Measurements from ENCODE around the gene RBFOX2. TPM values are rescaled to one million over a fixed set of nuclear protein-coding genes. Genes with fewer than 3 reads are reported as not detected.

RBFOX2 gene
- total and polyA plus RNA-seq, 11 donors = 31.0 to 102 (median 84.0) TPM

GRCh38 chr22:35978889-35979288, 49.7 kb downstream of the RBFOX2 start:
- Histone ChIP-seq H3K36me3 (no peaks in the 10 kb centered on the region), H3K9me3 (no peaks in the 10 kb centered on the region), H3K4me1 (peaks cover 0 to 54% (median 21%) of the 10 kb centered on the region in 12 donors), H3K27ac (no peak overlapping the region), H3K27me3 (no peaks in the 10 kb centered on the region), H3K4me3 (no peak overlapping the region)
- intact Hi-C loops (cut with DNase I) = loop anchor here in 2 of 10 donors (10.0 kb wide), 1 partner anchor 46 kb away; the partner anchor contains the start of gene RBFOX2 (in 2 of the 2)
- WGBS, 4 donors = 88 to 91% (median 89%) methylated on average over 5 of the region's 5 CpGs
- TF ChIP-seq CTCF (IDR thresholded peaks at IDR 0.05) (no peak), POLR2A (IDR thresholded peaks at IDR 0.05) (no peak)
- ATAC-seq (no peak), DNase-seq (no peak)

DNA sequence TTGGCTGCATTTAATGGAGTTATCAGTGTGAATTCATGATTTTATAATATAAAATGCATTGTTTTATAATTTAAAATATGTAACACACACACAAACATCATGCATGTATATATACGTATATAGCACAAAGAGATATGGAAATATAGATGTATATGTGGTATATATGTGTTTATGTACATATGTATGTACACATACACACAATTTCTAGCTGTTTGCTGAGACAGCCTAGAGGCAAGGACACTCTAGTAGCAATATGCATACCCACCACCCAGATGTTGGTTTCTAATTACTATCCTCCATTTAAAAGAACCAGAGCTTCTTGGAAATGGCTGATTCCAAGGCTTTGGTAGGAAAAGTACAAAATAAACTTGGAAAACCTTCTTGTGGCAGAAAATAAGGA, 50.4 kb downstream of the RBFOX2 start:
- 96 to 100% (median 96%) methylated on average over 1 of the region's 1 CpG for WGBS, 4 donors
- DNase-seq (no peak), ATAC-seq (no peak)
- Histone ChIP-seq H3K9me3 (no peaks in the 10 kb centered on the region), H3K27me3 (no peaks in the 10 kb centered on the region), H3K4me3 (no peak overlapping the region), H3K4me1 (peaks cover 0 to 54% (median 28%) of the 10 kb centered on the region in 12 donors), H3K36me3 (no peaks in the 10 kb centered on the region), H3K27ac (no peak overlapping the region)
- intact Hi-C loops (cut with DNase I) = loop anchor here in 2 of 10 donors (10.0 kb wide), 1 partner anchor 47 kb away; the partner anchor contains the start of gene RBFOX2 (in 2 of the 2)
- no peak for TF ChIP-seq POLR2A (IDR thresholded peaks at IDR 0.05)
- TF ChIP-seq CTCF (IDR thresholded peaks at IDR 0.05) = no peak

GRCh38 chr22:35977136-35977535, 51.5 kb downstream of the RBFOX2 start:
- H3K27ac ChIP-seq = no peak overlapping the region
- ATAC-seq (no peak), DNase-seq (no peak)
- H3K27me3 ChIP-seq = no peaks in the 10 kb centered on the region
- H3K4me1 ChIP-seq = peaks cover 0 to 57% (median 32%) of the 10 kb centered on the region in 12 donors
- TF ChIP-seq CTCF (IDR thresholded peaks at IDR 0.05) (no peak), POLR2A (IDR thresholded peaks at IDR 0.05) (no peak)
- H3K9me3 ChIP-seq = no peaks in the 10 kb centered on the region
- 72 to 78% (median 76%) methylated on average over 2 of the region's 2 CpGs for WGBS, 4 donors
- no peak overlapping the region for H3K4me3 ChIP-seq
- H3K36me3 ChIP-seq = no peaks in the 10 kb centered on the region
- intact Hi-C loops (cut with DNase I) = loop anchor here in 2 of 10 donors (10.0 kb wide), 1 partner anchor 48 kb away; the partner anchor contains the start of gene RBFOX2 (in 2 of the 2)

GRCh38 chr22:35973388-35973787, 55.2 kb downstream of the RBFOX2 start:
- Histone ChIP-seq H3K27me3 (no peaks in the 10 kb centered on the region), H3K27ac (peak overlapping the region; percentile 59 to 81 (median 77)), H3K9me3 (no peaks in the 10 kb centered on the region), H3K4me3 (peak overlapping the region in 1 of 12 donors; percentile 18), H3K36me3 (no peaks in the 10 kb centered on the region), H3K4me1 (peaks cover 0 to 80% (median 37%) of the 10 kb centered on the region in 12 donors)
- DNase-seq (no peak), ATAC-seq (peak in 1 of 4 donors; percentile 4)
- intact Hi-C loops (cut with DNase I) = loop anchor here in 2 of 10 donors (10.0 kb wide), 1 partner anchor 51 kb away; the partner anchor contains the start of gene RBFOX2 (in 2 of the 2)
- TF ChIP-seq POLR2A (IDR thresholded peaks at IDR 0.05) (no peak), CTCF (IDR thresholded peaks at IDR 0.05) (no peak)
- WGBS, 4 donors = 98 to 100% (median 100%) methylated on average over 1 of the region's 1 CpG
